ENCODE results near the gene SGSM1. TPM values are rescaled to one million over a fixed set of nuclear protein-coding genes. Genes with fewer than 3 reads are reported as not detected.
A peak's percentile ranks its signal among the peaks of the same experiment; 100 is the strongest.

The SGSM1 gene
- total and polyA plus RNA-seq, 12 donors: 1.1 to 14.3 (median 7.8) TPM

DNA sequence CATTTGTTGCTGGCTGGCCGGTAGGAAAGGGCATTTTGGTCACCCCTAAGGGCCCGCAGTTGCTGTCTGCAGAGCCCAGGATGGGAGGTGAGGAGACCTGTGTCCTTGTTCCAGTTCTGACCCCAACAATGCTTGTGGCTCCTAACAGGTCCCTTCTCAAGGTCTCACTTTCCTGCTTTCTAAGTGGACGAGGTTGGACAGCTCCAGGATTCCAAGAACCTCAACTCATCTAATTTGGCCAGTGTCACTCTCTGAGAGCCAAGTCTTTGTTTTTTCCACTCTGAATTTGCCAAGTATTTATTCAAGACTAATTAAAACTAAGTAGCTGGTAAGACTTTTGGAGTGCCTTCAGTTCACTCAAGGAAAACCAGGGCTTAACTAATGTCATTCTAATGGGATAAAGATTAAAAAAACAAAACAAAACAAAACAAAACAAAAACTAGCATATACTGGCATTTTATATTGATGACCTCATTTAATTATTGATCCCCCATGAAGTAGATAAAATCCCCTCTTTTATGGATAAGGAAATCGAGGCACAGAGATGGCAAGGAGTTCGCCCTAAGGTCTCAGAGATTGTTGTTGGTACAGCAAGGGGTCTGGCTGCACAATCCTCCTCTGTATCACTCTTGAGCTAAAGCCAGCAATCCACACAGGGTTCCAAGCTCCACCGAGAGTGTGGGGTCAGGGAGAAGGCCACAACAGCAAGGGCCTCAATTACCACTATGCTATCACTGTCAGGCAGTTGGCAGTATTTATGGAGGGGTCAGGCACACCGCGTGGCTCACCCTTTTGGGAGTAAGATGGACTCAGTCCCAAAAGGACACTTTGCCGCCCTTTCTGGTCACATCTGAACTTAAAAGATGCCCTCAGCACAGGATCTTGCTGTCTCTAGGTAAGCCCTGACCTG, 8.1 kb downstream of the SGSM1 start:
- Histone ChIP-seq H3K27me3 (no peaks in the 10 kb centered on the region), H3K4me1 (peaks cover 0 to 47% (median 18%) of the 10 kb centered on the region in 9 donors), H3K36me3 (no peaks in the 10 kb centered on the region), H3K4me3 (no peak overlapping the region), H3K9me3 (peaks cover 0 to 13% (median 0%) of the 10 kb centered on the region in 11 donors), H3K27ac (no peak overlapping the region)
- DNase-seq (no peak), ATAC-seq (no peak)
- 75 to 78% methylated on average over 9 of the region's 9 CpGs for WGBS, 2 donors
- intact Hi-C loops (cut with DNase I): no loop called here
- TF ChIP-seq, protein P1, sequence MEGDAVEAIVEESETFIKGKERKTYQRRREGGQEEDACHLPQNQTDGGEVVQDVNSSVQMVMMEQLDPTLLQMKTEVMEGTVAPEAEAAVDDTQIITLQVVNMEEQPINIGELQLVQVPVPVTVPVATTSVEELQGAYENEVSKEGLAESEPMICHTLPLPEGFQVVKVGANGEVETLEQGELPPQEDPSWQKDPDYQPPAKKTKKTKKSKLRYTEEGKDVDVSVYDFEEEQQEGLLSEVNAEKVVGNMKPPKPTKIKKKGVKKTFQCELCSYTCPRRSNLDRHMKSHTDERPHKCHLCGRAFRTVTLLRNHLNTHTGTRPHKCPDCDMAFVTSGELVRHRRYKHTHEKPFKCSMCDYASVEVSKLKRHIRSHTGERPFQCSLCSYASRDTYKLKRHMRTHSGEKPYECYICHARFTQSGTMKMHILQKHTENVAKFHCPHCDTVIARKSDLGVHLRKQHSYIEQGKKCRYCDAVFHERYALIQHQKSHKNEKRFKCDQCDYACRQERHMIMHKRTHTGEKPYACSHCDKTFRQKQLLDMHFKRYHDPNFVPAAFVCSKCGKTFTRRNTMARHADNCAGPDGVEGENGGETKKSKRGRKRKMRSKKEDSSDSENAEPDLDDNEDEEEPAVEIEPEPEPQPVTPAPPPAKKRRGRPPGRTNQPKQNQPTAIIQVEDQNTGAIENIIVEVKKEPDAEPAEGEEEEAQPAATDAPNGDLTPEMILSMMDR (IDR thresholded peaks at IDR 0.05): no peak

DNA sequence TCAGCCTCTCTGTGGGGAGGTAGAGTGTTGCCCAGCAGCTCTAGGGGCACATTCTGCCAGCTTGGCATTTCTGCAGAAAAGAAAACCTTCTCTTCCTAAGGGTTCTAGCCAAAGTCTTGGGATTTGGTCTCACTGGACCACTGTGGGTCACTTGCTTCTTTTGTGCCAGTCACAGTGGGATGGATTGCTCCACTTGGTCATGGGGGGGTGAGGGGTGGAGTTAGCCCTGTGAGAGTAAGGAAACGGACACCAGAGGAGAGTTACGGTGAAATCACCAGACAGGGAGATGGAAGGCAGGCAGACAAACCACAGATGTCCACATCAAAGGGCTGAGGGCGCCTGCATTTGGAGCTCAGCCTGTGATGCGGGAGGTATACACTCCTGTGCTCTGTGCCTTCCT, 10.8 kb downstream of the SGSM1 start:
- no peaks in the 10 kb centered on the region for H3K27me3 ChIP-seq
- no peak for DNase-seq
- H3K27ac ChIP-seq: no peak overlapping the region
- peaks cover 0 to 44% (median 20%) of the 10 kb centered on the region in 9 donors for H3K4me1 ChIP-seq
- peaks cover 0 to 13% (median 0%) of the 10 kb centered on the region in 11 donors for H3K9me3 ChIP-seq
- intact Hi-C loops (cut with DNase I): no loop called here
- ATAC-seq: peak in 2 of 8 donors; percentile 13 to 43
- H3K4me3 ChIP-seq: no peak overlapping the region
- WGBS, 2 donors: 27 to 45% methylated on average over 4 of the region's 4 CpGs
- no peaks in the 10 kb centered on the region for H3K36me3 ChIP-seq
- TF ChIP-seq, protein P1 (IDR thresholded peaks at IDR 0.05): no peak

DNA sequence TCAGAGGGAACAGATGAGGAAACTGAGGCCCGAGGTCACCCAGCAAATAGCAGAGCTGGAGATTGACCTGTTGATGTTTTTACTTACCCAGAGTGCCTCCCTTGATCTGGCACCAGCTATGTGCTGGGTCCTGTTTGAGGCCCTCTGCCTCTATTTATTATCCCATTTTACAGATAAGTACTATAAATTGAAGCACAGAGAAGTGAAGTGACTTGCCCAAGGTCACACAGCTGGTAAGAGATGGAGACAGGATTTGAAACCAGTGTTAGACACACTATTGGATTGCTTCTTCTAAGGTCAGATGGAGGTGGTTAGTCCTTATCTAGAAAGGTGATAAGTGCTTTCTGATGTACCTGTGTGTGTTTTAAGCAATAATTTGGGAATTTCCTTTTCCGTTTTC, 13.5 kb downstream of the SGSM1 start:
- Histone ChIP-seq H3K36me3 (no peaks in the 10 kb centered on the region), H3K4me1 (peaks cover 0 to 24% (median 17%) of the 10 kb centered on the region in 9 donors), H3K27ac (peak overlapping the region in 8 of 10 donors; percentile 13 to 78 (median 73)), H3K9me3 (peaks cover 0 to 13% (median 0%) of the 10 kb centered on the region in 11 donors), H3K4me3 (no peak overlapping the region), H3K27me3 (no peaks in the 10 kb centered on the region)
- ATAC-seq (no peak), DNase-seq (no peak)
- intact Hi-C loops (cut with DNase I): no loop called here
- 20 to 56% methylated on average over 2 of the region's 2 CpGs for WGBS, 2 donors
- TF ChIP-seq, protein P1 (IDR thresholded peaks at IDR 0.05): no peak

DNA sequence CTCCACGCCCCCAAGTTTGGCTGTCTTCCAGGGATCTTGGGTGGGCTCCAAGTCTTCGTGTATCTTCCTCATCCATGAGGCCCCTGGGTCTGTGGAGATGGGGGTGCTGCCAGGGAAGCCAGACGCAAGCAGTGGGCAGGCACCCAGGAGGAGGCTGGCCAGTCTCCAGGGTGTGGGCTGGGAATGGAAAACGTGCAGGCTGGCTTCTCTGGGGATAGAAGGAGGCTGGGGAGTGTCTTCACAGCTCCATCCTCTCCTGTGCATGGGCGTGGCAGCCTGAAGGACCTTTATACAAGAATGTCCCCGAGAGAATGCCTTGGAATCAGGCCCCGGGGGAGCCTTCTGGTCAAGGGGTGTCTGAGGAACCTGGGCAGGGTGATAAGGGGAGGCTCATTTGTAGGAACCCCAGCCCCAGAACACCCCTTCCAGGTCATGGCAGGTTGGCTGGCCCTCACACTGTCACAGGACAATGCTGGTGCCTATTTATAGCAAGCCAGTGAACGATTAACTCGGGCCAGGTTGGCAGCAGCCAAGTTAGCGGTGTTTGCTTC, 14.0 kb downstream of the SGSM1 start:
- TF ChIP-seq, protein P1 (IDR thresholded peaks at IDR 0.05): no peak
- Histone ChIP-seq H3K4me3 (peak overlapping the region in 2 of 10 donors; percentile 1 to 18), H3K4me1 (peaks cover 0 to 22% (median 15%) of the 10 kb centered on the region in 9 donors), H3K27me3 (no peaks in the 10 kb centered on the region), H3K36me3 (no peaks in the 10 kb centered on the region), H3K27ac (peak overlapping the region; percentile 13 to 78 (median 68)), H3K9me3 (peaks cover 0 to 13% (median 0%) of the 10 kb centered on the region in 11 donors)
- DNase-seq (peak; percentile 63 to 73), ATAC-seq (peak; percentile 84 to 96 (median 89))
- intact Hi-C loops (cut with DNase I): no loop called here
- 7 to 15% methylated on average over 10 of the region's 10 CpGs for WGBS, 2 donors

All from heart right ventricle (tissue), 16 donors.